ENCODE measurements around the gene COL13A1.

DNA sequence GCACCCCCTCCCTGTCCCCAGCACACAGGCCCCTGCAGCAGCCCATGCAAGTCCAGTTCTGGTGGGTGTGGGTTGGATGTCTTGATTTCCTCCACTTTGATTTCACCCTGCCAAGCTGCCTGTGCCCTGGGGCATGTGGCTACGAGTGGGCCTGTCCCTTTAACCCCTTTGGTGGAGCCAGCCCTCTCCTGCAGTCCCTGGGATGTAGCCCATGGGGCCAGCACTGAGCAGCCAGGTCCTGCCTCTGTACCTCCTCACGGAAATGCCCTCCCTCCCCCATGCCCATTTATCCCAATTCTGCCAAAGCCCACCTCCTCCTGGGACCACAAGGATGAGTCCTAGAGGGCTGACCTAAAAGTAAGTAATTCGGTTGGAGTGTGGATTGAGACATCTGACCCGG is 11.9 kb downstream of the COL13A1 start:
- no peak for TF ChIP-seq POLR2A (IDR thresholded peaks at IDR 0.05)
- TF ChIP-seq, protein P1, sequence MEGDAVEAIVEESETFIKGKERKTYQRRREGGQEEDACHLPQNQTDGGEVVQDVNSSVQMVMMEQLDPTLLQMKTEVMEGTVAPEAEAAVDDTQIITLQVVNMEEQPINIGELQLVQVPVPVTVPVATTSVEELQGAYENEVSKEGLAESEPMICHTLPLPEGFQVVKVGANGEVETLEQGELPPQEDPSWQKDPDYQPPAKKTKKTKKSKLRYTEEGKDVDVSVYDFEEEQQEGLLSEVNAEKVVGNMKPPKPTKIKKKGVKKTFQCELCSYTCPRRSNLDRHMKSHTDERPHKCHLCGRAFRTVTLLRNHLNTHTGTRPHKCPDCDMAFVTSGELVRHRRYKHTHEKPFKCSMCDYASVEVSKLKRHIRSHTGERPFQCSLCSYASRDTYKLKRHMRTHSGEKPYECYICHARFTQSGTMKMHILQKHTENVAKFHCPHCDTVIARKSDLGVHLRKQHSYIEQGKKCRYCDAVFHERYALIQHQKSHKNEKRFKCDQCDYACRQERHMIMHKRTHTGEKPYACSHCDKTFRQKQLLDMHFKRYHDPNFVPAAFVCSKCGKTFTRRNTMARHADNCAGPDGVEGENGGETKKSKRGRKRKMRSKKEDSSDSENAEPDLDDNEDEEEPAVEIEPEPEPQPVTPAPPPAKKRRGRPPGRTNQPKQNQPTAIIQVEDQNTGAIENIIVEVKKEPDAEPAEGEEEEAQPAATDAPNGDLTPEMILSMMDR (IDR thresholded peaks at IDR 0.05): no peak

Measured in adrenal gland (tissue), 5 donors.